Spleen (tissue), 11 donors: ENCODE measurements around the gene IRF2BP2. TPM values are rescaled to one million over a fixed set of nuclear protein-coding genes. Genes with fewer than 3 reads are reported as not detected.

ENCODE experiments used
- DNase-seq: peaks from one replicate; pipeline ENCODE4 v3.0.0-alpha.2; 2020
- H3K27ac ChIP-seq, 8 donors: fragments of 200-600 bp; sonication (generic) in 7 of 8; 1 replicate in 4 of 8; 2 replicates in 4 of 8; pipeline versions ENCODE4 v1.5.0 to v1.8.0; 2016 to 2021; ENCODE audit warnings: inconsistent platforms in 4 of 8, mild to moderate bottlenecking in 4 of 8, moderate library complexity in 1 of 8
- H3K27me3 ChIP-seq, 7 donors: fragments of 200-600 bp; sonication (generic) in 6 of 7; replicated peaks in 1 of 7; 1 replicate in 4 of 7; 2 replicates in 3 of 7; pipeline versions ENCODE4 v1.5.0 to v1.8.0; 2016 to 2021; ENCODE audit warnings: inconsistent platforms in 3 of 7, mild to moderate bottlenecking in 1 of 7
- H3K36me3 ChIP-seq, 6 donors: fragments of 200-600 bp; sonication (generic) in 5 of 6; 1 replicate in 4 of 6; 2 replicates in 2 of 6; pipeline versions ENCODE4 v1.5.0 to v1.8.0; 2016 to 2021; ENCODE audit warnings: inconsistent platforms in 2 of 6
- H3K4me1 ChIP-seq, 6 donors: fragments of 200-600 bp; sonication (generic) in 5 of 6; 1 replicate in 3 of 6; 2 replicates in 3 of 6; pipeline versions ENCODE4 v1.5.0 to v1.8.0; 2016 to 2021; ENCODE audit warnings: inconsistent platforms in 3 of 6
- H3K4me3 ChIP-seq, 8 donors: fragments of 200-600 bp; sonication (generic) in 7 of 8; 1 replicate in 4 of 8; 2 replicates in 4 of 8; pipeline versions ENCODE4 v1.5.0 to v1.8.0; 2016 to 2021; ENCODE audit warnings: inconsistent platforms in 4 of 8, mild to moderate bottlenecking in 4 of 8, moderate library complexity in 2 of 8
- H3K9me3 ChIP-seq, 8 donors: fragments of 200-600 bp; sonication (generic) in 7 of 8; 1 replicate in 4 of 8; 2 replicates in 4 of 8; pipeline versions ENCODE4 v1.5.0 to v1.8.0; 2016 to 2021; ENCODE audit warnings: inconsistent platforms in 4 of 8
- POLR2A ChIP-seq, 3 donors: fragments of 450-650 bp; IDR thresholded peaks; one replicate each; pipeline ENCODE4 v1.5.1; 2017; ENCODE audit warnings: antibody characterized with exemption in 3 of 3, mild to moderate bottlenecking in 1 of 3
- POLR2AphosphoS5 ChIP-seq, 3 donors: sonication (generic); formaldehyde crosslinking; IDR thresholded peaks; one replicate each; pipeline ENCODE4 v1.5.1; 2017; ENCODE audit warnings: antibody characterized with exemption in 3 of 3
- WGBS, 5 donors: extraction: QIAGEN DNeasy Blood & Tissue Kit in 3 of 5; methylation state at CpG; one replicate each; pipeline versions ENCODE4 v1.1.5 to v1.1.7; 2013 to 2018; 5-methylcytosine and 5-hydroxymethylcytosine counted together
- intact Hi-C: fragments of 100-400 bp; cut with DNase I; formaldehyde crosslinking; loops from one replicate; pipeline ENCODE4 v1.15.0; 2023; ENCODE audit warnings: low total_unique reads
- polyA plus RNA-seq, 3 donors: library from polyadenylated mRNA; stranded (reverse); fragments of 200-250 nt; gene quantifications; one replicate each; pipeline ENCODE4 v1.2.1, GENCODE V29; 2013
- total RNA-seq, 7 donors: library from RNA; depleted of rRNA in 3 of 7; stranded (reverse); fragments of >200 nt in 3 of 7; fragmentation: NEBNext Ultra II Directional in 4 of 7; extraction: Animal tissue kit (Norgen Biotek cat#: 25700) in 4 of 7; gene quantifications; one replicate each; pipeline versions ENCODE4 v1.1.0 to v1.2.1, GENCODE V29; 2016 to 2021
- TF ChIP-seq, protein P1 (sequence below), 11 experiments: fragments of 200-600 bp in 7 of 11; fragments of 450-650 bp in 4 of 11; sonication (generic) in 4 of 11; IDR thresholded peaks in 8 of 11; conservative IDR thresholded peaks in 3 of 11; 1 replicate in 7 of 11; 2 replicates in 4 of 11; pipeline versions ENCODE4 v1.4.0 to v1.8.0; 2016 to 2021; ENCODE audit warnings: antibody characterized with exemption in 11 of 11, inconsistent platforms in 4 of 11, mild to moderate bottlenecking in 1 of 11
- donor health status: healthy with polysubstance abuse.
- donor health status: DM: no; HTN: no; CAD: no; lungs with moderate emphysema.
- donor health status: DM: no; HTN: no; CAD: no.
- donor health status: Bipolar disorder and iron deficiency.
- donor health status: healthy.
- donor health status: DM: no; HTN: no; CAD: no.
- donor health status: DM: yes; HTN: yes; CAD: no.

The IRF2BP2 gene
- total and polyA plus RNA-seq, 10 donors: 39.1 to 109 (median 60.3) TPM

DNA sequence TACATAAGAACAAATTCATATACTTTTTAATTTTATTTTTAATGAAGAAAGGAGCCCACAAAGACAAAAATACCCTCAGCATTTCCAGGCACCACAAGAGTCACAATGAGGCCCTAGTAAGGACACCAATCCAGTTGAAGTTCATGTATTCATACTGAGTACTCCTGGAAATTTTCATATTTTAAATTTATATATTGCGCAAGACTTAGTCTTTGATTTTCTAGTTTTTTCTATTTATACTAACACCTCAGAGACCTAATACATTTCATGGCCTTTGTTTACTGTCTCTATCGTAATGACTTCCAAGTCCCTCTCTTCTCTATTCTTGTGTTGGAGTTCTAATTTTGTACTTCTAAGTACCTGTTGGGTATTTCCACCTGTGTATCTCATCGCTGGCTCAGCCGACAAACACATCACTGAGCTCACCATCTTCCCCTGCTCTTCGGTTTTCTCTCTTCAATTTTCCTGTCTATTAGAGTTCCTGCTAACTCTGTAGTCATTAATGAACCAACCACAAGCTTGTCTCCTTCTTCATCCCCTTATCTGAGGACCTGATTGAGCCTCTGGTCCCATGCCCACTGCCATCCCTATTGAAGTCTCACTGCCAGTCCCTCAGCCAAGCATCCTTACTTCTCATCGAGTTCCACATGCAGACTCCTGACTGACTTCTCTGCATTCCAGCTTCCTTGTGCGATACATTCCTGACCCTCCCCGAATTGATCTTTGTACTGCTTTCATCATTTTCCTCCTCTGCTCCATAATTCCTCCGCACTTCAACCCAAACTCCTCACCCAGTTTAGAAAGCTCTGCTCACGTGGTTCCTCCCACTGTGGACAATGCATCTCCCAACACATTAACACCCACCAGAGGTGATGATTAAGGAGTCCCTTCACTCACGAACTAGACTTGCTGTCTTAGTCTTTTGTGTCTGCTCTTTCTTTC is 17.3 kb upstream of the IRF2BP2 start:
- Histone ChIP-seq H3K9me3 (no peaks in the 10 kb centered on the region), H3K27ac (no peak overlapping the region), H3K27me3 (no peaks in the 10 kb centered on the region), H3K36me3 (no peaks in the 10 kb centered on the region), H3K4me1 (peaks cover 0 to 12% (median 6%) of the 10 kb centered on the region in 6 donors), H3K4me3 (no peak overlapping the region)
- TF ChIP-seq POLR2A (IDR thresholded peaks at IDR 0.05): no peak
- TF ChIP-seq, protein P1, sequence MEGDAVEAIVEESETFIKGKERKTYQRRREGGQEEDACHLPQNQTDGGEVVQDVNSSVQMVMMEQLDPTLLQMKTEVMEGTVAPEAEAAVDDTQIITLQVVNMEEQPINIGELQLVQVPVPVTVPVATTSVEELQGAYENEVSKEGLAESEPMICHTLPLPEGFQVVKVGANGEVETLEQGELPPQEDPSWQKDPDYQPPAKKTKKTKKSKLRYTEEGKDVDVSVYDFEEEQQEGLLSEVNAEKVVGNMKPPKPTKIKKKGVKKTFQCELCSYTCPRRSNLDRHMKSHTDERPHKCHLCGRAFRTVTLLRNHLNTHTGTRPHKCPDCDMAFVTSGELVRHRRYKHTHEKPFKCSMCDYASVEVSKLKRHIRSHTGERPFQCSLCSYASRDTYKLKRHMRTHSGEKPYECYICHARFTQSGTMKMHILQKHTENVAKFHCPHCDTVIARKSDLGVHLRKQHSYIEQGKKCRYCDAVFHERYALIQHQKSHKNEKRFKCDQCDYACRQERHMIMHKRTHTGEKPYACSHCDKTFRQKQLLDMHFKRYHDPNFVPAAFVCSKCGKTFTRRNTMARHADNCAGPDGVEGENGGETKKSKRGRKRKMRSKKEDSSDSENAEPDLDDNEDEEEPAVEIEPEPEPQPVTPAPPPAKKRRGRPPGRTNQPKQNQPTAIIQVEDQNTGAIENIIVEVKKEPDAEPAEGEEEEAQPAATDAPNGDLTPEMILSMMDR (IDR thresholded peaks at IDR 0.05 in 8 of 11, conservative IDR thresholded peaks at IDR 0.05 in 3 of 11): no peak
- no peak for TF ChIP-seq POLR2AphosphoS5 (IDR thresholded peaks at IDR 0.05)
- intact Hi-C loops: no loop called here
- 83 to 91% (median 88%) methylated on average over 11 of the region's 11 CpGs for WGBS, 5 donors
- no peak for DNase-seq

DNA sequence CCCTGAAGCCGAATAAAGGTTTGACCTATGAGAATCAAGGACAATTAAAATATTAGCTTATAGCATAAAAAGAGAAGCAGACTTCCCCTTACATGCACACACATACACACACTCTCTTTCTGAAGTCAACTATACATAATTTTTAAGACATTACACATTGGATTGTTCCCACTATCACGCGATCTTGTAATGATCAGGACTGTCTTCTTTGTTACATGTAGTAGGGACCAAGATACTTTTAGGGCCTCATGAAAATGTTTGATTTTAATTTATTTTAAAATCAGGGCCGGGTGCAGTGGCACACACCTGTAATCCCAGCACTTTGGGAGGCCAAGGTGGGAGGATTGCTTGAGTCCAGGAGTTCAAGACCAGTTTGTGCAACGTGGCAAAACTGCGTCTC is 16.4 kb upstream of the IRF2BP2 start:
- WGBS, 5 donors: 95 to 99% (median 97%) methylated on average over 6 of the region's 6 CpGs
- no peaks in the 10 kb centered on the region for H3K9me3 ChIP-seq
- no peak for DNase-seq

DNA sequence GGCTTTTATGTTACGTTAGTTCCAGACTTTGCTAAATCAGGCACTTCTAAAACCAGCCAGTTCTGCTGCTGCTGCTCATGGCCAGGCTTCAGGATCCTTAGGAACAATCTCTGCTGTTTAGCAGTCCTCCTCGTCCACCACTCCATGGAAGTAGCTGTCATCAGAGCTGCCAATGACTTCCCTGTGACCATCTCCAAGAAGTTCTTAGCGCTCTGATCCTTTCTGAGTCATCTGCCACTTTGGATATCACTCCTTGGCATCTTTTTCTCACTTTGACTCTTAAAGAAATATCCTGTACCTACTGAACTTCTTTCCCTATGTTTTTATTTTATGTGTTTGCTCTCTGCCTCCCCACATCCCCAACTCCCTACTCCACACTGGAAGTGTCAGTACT is 14.7 kb upstream of the IRF2BP2 start:
- Histone ChIP-seq H3K27me3 (no peaks in the 10 kb centered on the region), H3K4me3 (no peak overlapping the region), H3K4me1 (peaks cover 0 to 20% (median 7%) of the 10 kb centered on the region in 6 donors), H3K9me3 (no peaks in the 10 kb centered on the region), H3K27ac (no peak overlapping the region), H3K36me3 (no peaks in the 10 kb centered on the region)
- WGBS, 5 donors: 73 to 88% (median 81%) methylated on average over 3 of the region's 3 CpGs
- intact Hi-C loops: no loop called here
- no peak for DNase-seq
- TF ChIP-seq, protein P1 (IDR thresholded peaks at IDR 0.05 in 8 of 11, conservative IDR thresholded peaks at IDR 0.05 in 3 of 11): no peak
- TF ChIP-seq POLR2A (IDR thresholded peaks at IDR 0.05) (no peak), POLR2AphosphoS5 (IDR thresholded peaks at IDR 0.05) (no peak)

More for the DNA sequence above, 16.4 kb upstream of the IRF2BP2 start:
- H3K36me3 ChIP-seq: no peaks in the 10 kb centered on the region
- no peak for TF ChIP-seq POLR2A (IDR thresholded peaks at IDR 0.05)
- TF ChIP-seq, protein P1 (IDR thresholded peaks at IDR 0.05 in 8 of 11, conservative IDR thresholded peaks at IDR 0.05 in 3 of 11): no peak
- TF ChIP-seq POLR2AphosphoS5 (IDR thresholded peaks at IDR 0.05): no peak
- peaks cover 0 to 12% (median 6%) of the 10 kb centered on the region in 6 donors for H3K4me1 ChIP-seq
- no peaks in the 10 kb centered on the region for H3K27me3 ChIP-seq
- intact Hi-C loops: no loop called here
- no peak overlapping the region for H3K27ac ChIP-seq
- no peak overlapping the region for H3K4me3 ChIP-seq

DNA sequence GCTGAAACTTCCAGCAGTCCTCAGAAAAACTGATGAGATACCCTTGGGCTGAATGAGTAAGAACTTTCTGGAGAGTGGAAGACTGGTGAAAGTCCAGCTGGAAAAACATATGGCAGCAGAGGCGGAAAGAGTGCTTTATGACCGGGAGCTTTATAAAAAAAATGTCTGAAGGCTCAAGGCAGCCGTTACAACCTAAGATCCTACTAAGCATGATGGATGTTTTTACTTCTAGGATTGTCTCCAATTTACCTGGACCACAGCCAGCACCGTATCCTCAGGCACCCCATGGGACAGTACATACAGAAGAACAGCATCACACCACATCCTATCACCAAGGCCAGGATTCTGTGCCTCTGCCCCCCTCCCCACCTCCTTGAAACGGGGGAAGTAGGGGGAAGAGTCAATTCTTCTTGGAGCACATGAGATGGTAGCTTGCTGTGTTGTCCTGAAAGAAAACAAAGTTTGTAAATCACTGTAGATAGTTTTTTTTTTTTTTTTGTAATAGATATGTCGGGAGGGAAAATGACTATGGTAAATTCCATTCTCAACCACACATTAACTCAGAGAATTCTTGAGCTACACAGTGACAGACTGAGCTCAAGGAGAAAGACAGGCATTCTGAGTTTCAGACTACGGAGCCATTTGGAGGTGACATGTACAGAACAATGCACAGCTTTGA is 11.8 kb upstream of the IRF2BP2 start:
- H3K9me3 ChIP-seq: no peaks in the 10 kb centered on the region
- H3K36me3 ChIP-seq: no peaks in the 10 kb centered on the region
- H3K27me3 ChIP-seq: no peaks in the 10 kb centered on the region
- no peak for TF ChIP-seq POLR2AphosphoS5 (IDR thresholded peaks at IDR 0.05)
- TF ChIP-seq POLR2A (IDR thresholded peaks at IDR 0.05): no peak
- peaks cover 0 to 41% (median 8%) of the 10 kb centered on the region in 6 donors for H3K4me1 ChIP-seq
- WGBS, 5 donors: 64 to 80% (median 74%) methylated on average over 7 of the region's 7 CpGs
- H3K4me3 ChIP-seq: no peak overlapping the region
- DNase-seq: no peak
- no peak overlapping the region for H3K27ac ChIP-seq
- intact Hi-C loops: no loop called here
